ENCODE measurements around the gene SCARF2.

GRCh38 chr22:20424932-20425565 lies 12.6 kb downstream of the SCARF2 start:
- no peak for TF ChIP-seq CTCF (conservative IDR thresholded peaks at IDR 0.05; ENCODE audit: low read depth, low read length)
- TF ChIP-seq EZH2 (IDR thresholded peaks at IDR 0.05; ENCODE audit: low read length, unreplicated experiment), result no peak

All from PC-3 (cell line).